K562 (cell line): ENCODE measurements around the gene PARP15. TPM values are rescaled to one million over a fixed set of nuclear protein-coding genes. Genes with fewer than 3 reads are reported as not detected.

Experiments
- AFF4 ChIP-seq: sonication (generic); formaldehyde crosslinking; IDR thresholded peaks from 2 replicates; pipeline ENCODE4 v1.8.0; 2023; ENCODE audit warnings: mild to moderate bottlenecking, missing genetic modification reagents
- ATF7 ChIP-seq: fragments of 450-650 bp; IDR thresholded peaks from 2 replicates; pipeline ENCODE4 v1.7.1; 2014; ENCODE audit warnings: mild to moderate bottlenecking, moderate library complexity
- BCL6 ChIP-seq: fragments of 250-450 bp; sonication (Bioruptor Pico); IDR thresholded peaks from 2 replicates; pipeline ENCODE4 v1.4.0; 2020
- BRCA1 ChIP-seq, 2 experiments: fragments of 450-650 bp in 1 of 2; sonication (generic) in 1 of 2; formaldehyde crosslinking in 1 of 2; IDR thresholded peaks; 2 replicates each; pipeline versions ENCODE4 v1.5.0 to v1.6.1; 2017 to 2020; ENCODE audit warnings: mild to moderate bottlenecking in 1 of 2, missing genetic modification reagents in 1 of 2
- BRD9 ChIP-seq: fragments of 450-650 bp; IDR thresholded peaks from 2 replicates; pipeline ENCODE4 v1.6.1; 2018; ENCODE audit warnings: low read depth; ENCODE audit not compliant: partially characterized antibody
- CEBPB ChIP-seq: fragments of 450-650 bp; IDR thresholded peaks from 2 replicates; pipeline ENCODE4 v1.6.1; 2016; ENCODE audit warnings: missing genetic modification characterization, missing compliant biosample characterization
- ETV5 ChIP-seq: sonication (generic); formaldehyde crosslinking; IDR thresholded peaks from 2 replicates; pipeline ENCODE4 v1.4.0; 2020; ENCODE audit warnings: low read depth, mild to moderate bottlenecking, missing genetic modification reagents
- KLF1 ChIP-seq: fragments of 450-650 bp; IDR thresholded peaks from 2 replicates; pipeline ENCODE4 v1.6.1; 2016; ENCODE audit warnings: missing genetic modification characterization, missing compliant biosample characterization
- LEF1 ChIP-seq: fragments of 450-650 bp; IDR thresholded peaks from 2 replicates; pipeline ENCODE4 v1.6.1; 2016; ENCODE audit warnings: mild to moderate bottlenecking
- MAFK ChIP-seq: IDR thresholded peaks from 2 replicates; pipeline ENCODE4 v1.6.1; 2011; ENCODE audit warnings: low read length, improper control_type of control experiment
- NFIC ChIP-seq: fragments of 450-650 bp; IDR thresholded peaks from 2 replicates; pipeline ENCODE4 v1.6.1; 2017; ENCODE audit warnings: mild to moderate bottlenecking, inconsistent platforms
- NKRF ChIP-seq: fragments of 450-650 bp; IDR thresholded peaks from 2 replicates; pipeline ENCODE4 v1.6.1; 2016; ENCODE audit warnings: borderline replicate concordance
- NONO ChIP-seq, 2 experiments: fragments of 200-400 bp in 1 of 2; fragments of 450-650 bp in 1 of 2; formaldehyde crosslinking in 1 of 2; IDR thresholded peaks; 2 replicates each; pipeline ENCODE4 v1.6.1; 2017; ENCODE audit warnings: low read depth in 2 of 2, mild to moderate bottlenecking in 2 of 2, moderate library complexity in 2 of 2, low read length in 1 of 2
- NR4A1 ChIP-seq, 2 experiments: fragments of 250-450 bp in 1 of 2; fragments of 450-650 bp in 1 of 2; sonication (Bioruptor Pico) in 1 of 2; IDR thresholded peaks; 2 replicates each; pipeline versions ENCODE4 v1.4.0 to v1.6.1; 2016 to 2020; ENCODE audit warnings: mild to moderate bottlenecking in 2 of 2, missing compliant biosample characterization in 1 of 2, missing genetic modification characterization in 1 of 2, moderate library complexity in 1 of 2
- SP1 ChIP-seq: sonication (generic); formaldehyde crosslinking; IDR thresholded peaks from 2 replicates; pipeline ENCODE4 v1.8.1; 2022; ENCODE audit warnings: mild to moderate bottlenecking, missing genetic modification reagents
- TAF1 ChIP-seq: IDR thresholded peaks from 2 replicates; pipeline ENCODE4 v1.6.1; 2011; ENCODE audit warnings: mild to moderate bottlenecking, low read length, moderate library complexity; ENCODE audit not compliant: insufficient read depth, control insufficient read depth, severe bottlenecking; ENCODE audit errors: extremely low read depth
- TFAP4 ChIP-seq: sonication (generic); formaldehyde crosslinking; IDR thresholded peaks from 2 replicates; pipeline ENCODE4 v1.8.0; 2022; ENCODE audit warnings: missing genetic modification reagents, mild to moderate bottlenecking, moderate library complexity, borderline replicate concordance
- ZFX ChIP-seq: sonication (generic); formaldehyde crosslinking; IDR thresholded peaks from 2 replicates; pipeline ENCODE4 v1.8.0; 2022; ENCODE audit warnings: mild to moderate bottlenecking, missing genetic modification reagents, moderate library complexity
- ZNF165 ChIP-seq: fragments of 250-450 bp; sonication (Bioruptor Pico); IDR thresholded peaks from 2 replicates; pipeline ENCODE4 v1.4.0; 2020; ENCODE audit warnings: borderline replicate concordance
- polyA plus RNA-seq, 8 experiments: library from polyadenylated mRNA; depleted of rRNA in 4 of 8; stranded (reverse) in 5 of 8; unstranded in 3 of 8; fragments of >200 nt; fragmentation: Nextera tagmentation in 2 of 8; fragmentation: Illumina TruSeq in 1 of 8; extraction: Ambion mirVana in 2 of 8; extraction: Trizol in 1 of 8; gene quantifications; 2 replicates each; pipeline versions ENCODE4 v1.2.1 to v1.2.3, GENCODE V29; 2011 to 2014; ENCODE audit warnings: inconsistent platforms in 1 of 8, missing spikeins in 1 of 8
- total RNA-seq, 7 experiments: library from RNA; depleted of rRNA in 6 of 7; stranded (reverse); fragments of >200 nt in 6 of 7; fragmentation: Illumina TruSeq in 2 of 7; extraction: Trizol in 2 of 7; gene quantifications; 2 replicates each; pipeline versions ENCODE4 v1.2.1 to v1.2.3, GENCODE V29; 2011 to 2021; ENCODE audit warnings: low replicate concordance in 1 of 7

PARP15 gene
- total and polyA plus RNA-seq, 9 of the 15 experiments (the other 6 are each of a cell fraction or from before 2014, with no cell fraction given): 0.05 to 0.40 (median 0.13) TPM

GRCh38 chr3:122564155-122564912, 13.1 kb upstream of the PARP15 start, which contains the start of the genes DTX3L and PARP9 (continued):
- TF ChIP-seq TFAP4 (CRISPR knock-in tag) (peak; percentile 93), NFIC (0 out of 2 replicates have a peak, but pooled peaks have one; percentile 5), NKRF (peak; percentile 69; the same call in 1 of the 2 replicates), AFF4 (CRISPR knock-in tag) (0 out of 2 replicates have a peak, but pooled peaks have one; percentile 44), LEF1 (no peak), ATF7 (peak; percentile 47; the same call in 1 of the 2 replicates), SP1 (CRISPR knock-in tag) (peak; percentile 37; the same call in 1 of the 2 replicates), BRD9 (peak; percentile 28), ZFX (CRISPR knock-in tag) (peak; percentile 80), ETV5 (0 out of 2 replicates have a peak, but pooled peaks have one; percentile 33), MAFK (no peak), NR4A1 (CRISPR knock-in tag; IDR thresholded peaks at IDR 0.05) (no peak), NR4A1 (tag; IDR thresholded peaks at IDR 0.05) (0 out of 2 replicates have a peak, but pooled peaks have one; percentile 43), TAF1 (peak; percentile 52), CEBPB (tag) (no peak), BRCA1 (IDR thresholded peaks at IDR 0.05) (no peak), BRCA1 (CRISPR knock-in tag; IDR thresholded peaks at IDR 0.05) (no peak), ZNF165 (CRISPR knock-in tag) (no peak), BCL6 (no peak), NONO (IDR thresholded peaks at IDR 0.05; ENCODE audit: low read depth in 2 of 2, low read length in 1 of 2) (no peak), KLF1 (tag) (0 out of 2 replicates have a peak, but pooled peaks have one; percentile 32)
